HCT116 (cell line): ENCODE data around the gene LACTBL1. TPM values are rescaled to one million over a fixed set of nuclear protein-coding genes. Genes with fewer than 3 reads are reported as not detected.

Experiments used
- ATAC-seq: fragments of 200-7000 bp; cut with Tn5 transposase; 2 replicates; pipeline ENCODE4 v1.9.1; 2020; ENCODE audit warnings: mild to moderate bottlenecking, moderate library complexity
- BruUV-seq: library from RNA; stranded (reverse); fragments of 400-500 nt; replicated peaks from 2 replicates; lab custom pipeline; 2021; lab: Mats Ljungman, UMichigan
- CTCF ChIA-PET: fragments of 300-600 bp; sonication (Branson Sonifier 250); formaldehyde crosslinking; loops from one replicate; lab custom pipeline; 2021; ENCODE audit warnings: antibody characterized with exemption; lab: Charles Lee
- POLR2A ChIA-PET: fragments of 300-600, 350-600 bp; sonication (Branson Sonifier 250); formaldehyde crosslinking; loops from one replicate; lab custom pipeline; 2021; ENCODE audit warnings: antibody characterized with exemption; lab: Charles Lee
- RAD21 ChIA-PET, 2 experiments: fragments of 300-600 bp; sonication (Branson Sonifier 250); formaldehyde crosslinking; loops; one replicate each; lab custom pipeline; 2023; ENCODE audit warnings: low total read pairs in 2 of 2; ENCODE audit not compliant: uncharacterized antibody in 2 of 2, unreplicated experiment in 2 of 2, low non-redundant PET in 1 of 2; lab: Charles Lee
- DNase-seq: peaks from one replicate; pipeline ENCODE4 v3.0.0-alpha.2; 2010; ENCODE audit warnings: low read depth, low spot score
- H2AFZ ChIP-seq: fragments of 200-600 bp; shearing (Covaris generic), sonication (generic); 2 replicates; pipeline ENCODE4 v1.6.1; 2017; ENCODE audit warnings: low read depth, mixed run types, mixed read lengths, antibody characterized with exemption, low read length; ENCODE audit not compliant: poor library complexity, severe bottlenecking
- H3K27ac ChIP-seq: 2 replicates; pipeline ENCODE4 v1.5.1; 2012; ENCODE audit warnings: low read depth, low read length
- H3K27me3 ChIP-seq: fragments of 200-600 bp; sonication (generic); 2 replicates; pipeline ENCODE4 v1.6.1; 2016; ENCODE audit warnings: mixed run types, low read length, mixed read lengths; ENCODE audit not compliant: insufficient read depth
- H3K36me3 ChIP-seq, 2 experiments: fragments of 200-500 bp in 1 of 2; fragments of 200-600 bp in 1 of 2; sonication (Bioruptor generic) in 1 of 2; sonication (generic) in 1 of 2; 2 replicates each; pipeline versions ENCODE4 v1.5.1 to v1.6.1; 2014 to 2016; ENCODE audit warnings: low read length in 2 of 2, inconsistent platforms in 1 of 2, mixed read lengths in 1 of 2, mixed run types in 1 of 2; ENCODE audit not compliant: insufficient read depth in 2 of 2, control insufficient read depth in 1 of 2
- H3K4me1 ChIP-seq, 2 experiments: fragments of 200-600 bp in 1 of 2; sonication (generic) in 1 of 2; 2 replicates each; pipeline versions ENCODE4 v1.5.1 to v1.6.1; 2012 to 2017; ENCODE audit warnings: low read length in 2 of 2, inconsistent platforms in 1 of 2, mild to moderate bottlenecking in 1 of 2, mixed read lengths in 1 of 2, mixed run types in 1 of 2, moderate library complexity in 1 of 2; ENCODE audit not compliant: insufficient read depth in 2 of 2, control insufficient read depth in 1 of 2
- H3K4me2 ChIP-seq: fragments of 200-600 bp; sonication (generic); 2 replicates; pipeline ENCODE4 v1.6.1; 2017; ENCODE audit warnings: mixed run types, low read length, mixed read lengths
- H3K4me3 ChIP-seq, 2 experiments: fragments of 200-600 bp in 1 of 2; sonication (generic) in 1 of 2; replicated peaks in 1 of 2; 2 replicates each; pipeline ENCODE4 v1.5.1; 2011 to 2016; ENCODE audit warnings: low read length in 2 of 2, control low read depth in 1 of 2, low read depth in 1 of 2, mild to moderate bottlenecking in 1 of 2, mixed read lengths in 1 of 2, mixed run types in 1 of 2
- H3K79me2 ChIP-seq: fragments of 200-600 bp; sonication (generic); 2 replicates; pipeline ENCODE4 v1.6.1; 2017; ENCODE audit warnings: mild to moderate bottlenecking, mixed run types, low read length, moderate library complexity, mixed read lengths; ENCODE audit not compliant: insufficient read depth
- H3K9ac ChIP-seq: fragments of 200-600 bp; sonication (generic); 2 replicates; pipeline ENCODE4 v1.6.1; 2016; ENCODE audit warnings: low read length, mixed read lengths
- H3K9me2 ChIP-seq: fragments of 200-600 bp; sonication (generic), shearing (Covaris generic); 2 replicates; pipeline ENCODE4 v1.6.1; 2017; ENCODE audit warnings: mixed run types, mild to moderate bottlenecking, moderate library complexity; ENCODE audit not compliant: insufficient read depth
- H3K9me3 ChIP-seq, 2 experiments: fragments of 200-500 bp in 1 of 2; fragments of 200-600 bp in 1 of 2; sonication (Bioruptor generic) in 1 of 2; sonication (generic) in 1 of 2; 2 replicates each; pipeline ENCODE4 v1.6.1; 2014 to 2017; ENCODE audit warnings: low read length in 2 of 2, mixed read lengths in 2 of 2, inconsistent platforms in 1 of 2, low read depth in 1 of 2, mild to moderate bottlenecking in 1 of 2, mixed run types in 1 of 2, moderate library complexity in 1 of 2; ENCODE audit not compliant: control insufficient read depth in 1 of 2, insufficient read depth in 1 of 2
- H4K20me1 ChIP-seq: fragments of 200-600 bp; sonication (generic), shearing (Covaris generic); 2 replicates; pipeline ENCODE4 v1.6.1; 2017; ENCODE audit warnings: mixed run types, mild to moderate bottlenecking, moderate library complexity; ENCODE audit not compliant: insufficient read depth
- CEBPB ChIP-seq: IDR thresholded peaks from 2 replicates; pipeline ENCODE4 v1.6.1; 2012; ENCODE audit warnings: low read depth
- EGR1 ChIP-seq: IDR thresholded peaks from 2 replicates; pipeline ENCODE4 v1.6.1; 2012; ENCODE audit warnings: low read depth
- EZH2 ChIP-seq: fragments of 200-600 bp; sonication (generic); IDR thresholded peaks from 2 replicates; pipeline ENCODE4 v1.6.1; 2017; ENCODE audit warnings: antibody characterized with exemption, mixed run types
- JUND ChIP-seq: IDR thresholded peaks from 2 replicates; pipeline ENCODE4 v1.6.1; 2012
- YY1 ChIP-seq: IDR thresholded peaks from 2 replicates; pipeline ENCODE4 v1.6.1; 2011; ENCODE audit warnings: low read length, low read depth, moderate library complexity, mild to moderate bottlenecking; ENCODE audit not compliant: insufficient replicate concordance; ENCODE audit errors: extremely low read depth
- intact Hi-C: fragments of 100-400 bp; cut with micrococcal nuclease; formaldehyde crosslinking; loops from 2 replicates; pipeline ENCODE4 v1.10.0; 2022
- total RNA-seq: library from RNA; stranded (reverse); gene quantifications from one replicate; pipeline ENCODE4 v1.2.1, GENCODE V29; 2021; ENCODE audit not compliant: unreplicated experiment
- TF ChIP-seq, protein P1 (sequence below), 3 experiments: fragments of 200-600 bp in 1 of 3; sonication (generic) in 1 of 3; IDR thresholded peaks in 2 of 3; conservative IDR thresholded peaks in 1 of 3; 2 replicates each; pipeline ENCODE4 v1.5.1; 2012 to 2017; ENCODE audit warnings: low read depth in 2 of 3, low read length in 2 of 3, antibody characterized with exemption in 1 of 3, borderline replicate concordance in 1 of 3, control low read depth in 1 of 3, mild to moderate bottlenecking in 1 of 3, mixed read lengths in 1 of 3, mixed run types in 1 of 3, moderate library complexity in 1 of 3; ENCODE audit not compliant: insufficient read depth in 1 of 3
- TF ChIP-seq, protein P2 (sequence below): IDR thresholded peaks from 2 replicates; pipeline ENCODE4 v1.6.1; 2011; ENCODE audit warnings: mild to moderate bottlenecking, low read length, moderate library complexity; ENCODE audit not compliant: insufficient replicate concordance; ENCODE audit errors: extremely low read depth

LACTBL1 gene
- total RNA-seq, 1 experiment from 2014 or later: not detected

DNA sequence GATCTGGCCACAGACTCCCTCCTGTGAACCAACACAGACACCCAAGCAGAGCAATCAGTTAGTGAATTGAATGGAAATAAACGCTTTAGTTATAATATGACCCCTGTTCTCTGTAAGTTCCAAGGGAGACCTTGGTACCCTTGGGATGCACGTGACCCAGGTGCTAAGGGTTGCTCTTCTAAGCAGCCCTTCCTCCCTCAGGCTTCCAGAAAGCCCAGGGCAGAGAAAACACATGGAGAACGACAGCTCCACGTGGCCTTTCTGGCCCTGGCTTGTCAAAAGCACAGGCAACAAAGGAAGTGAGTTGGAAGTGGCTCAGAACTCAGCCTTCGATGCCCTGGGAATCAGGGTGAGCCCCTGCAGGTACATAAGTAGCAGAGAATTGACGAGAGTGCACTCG lies 57.4 kb downstream of the LACTBL1 start:
- Histone ChIP-seq H3K9ac (no peak overlapping the region), H3K36me3 (no peaks in the 10 kb centered on the region), H3K4me2 (no peak overlapping the region), H2AFZ (no peak overlapping the region), H3K27me3 (no peaks in the 10 kb centered on the region), H3K4me3 (no peak overlapping the region)
- POLR2A ChIA-PET: no interaction called here
- RAD21 ChIA-PET: no interaction called here
- no TSS peak for BruUV-seq
- TF ChIP-seq JUND (no peak), EZH2 (no peak), CEBPB (no peak), YY1 (no peak), EGR1 (no peak)
- TF ChIP-seq, protein P1, sequence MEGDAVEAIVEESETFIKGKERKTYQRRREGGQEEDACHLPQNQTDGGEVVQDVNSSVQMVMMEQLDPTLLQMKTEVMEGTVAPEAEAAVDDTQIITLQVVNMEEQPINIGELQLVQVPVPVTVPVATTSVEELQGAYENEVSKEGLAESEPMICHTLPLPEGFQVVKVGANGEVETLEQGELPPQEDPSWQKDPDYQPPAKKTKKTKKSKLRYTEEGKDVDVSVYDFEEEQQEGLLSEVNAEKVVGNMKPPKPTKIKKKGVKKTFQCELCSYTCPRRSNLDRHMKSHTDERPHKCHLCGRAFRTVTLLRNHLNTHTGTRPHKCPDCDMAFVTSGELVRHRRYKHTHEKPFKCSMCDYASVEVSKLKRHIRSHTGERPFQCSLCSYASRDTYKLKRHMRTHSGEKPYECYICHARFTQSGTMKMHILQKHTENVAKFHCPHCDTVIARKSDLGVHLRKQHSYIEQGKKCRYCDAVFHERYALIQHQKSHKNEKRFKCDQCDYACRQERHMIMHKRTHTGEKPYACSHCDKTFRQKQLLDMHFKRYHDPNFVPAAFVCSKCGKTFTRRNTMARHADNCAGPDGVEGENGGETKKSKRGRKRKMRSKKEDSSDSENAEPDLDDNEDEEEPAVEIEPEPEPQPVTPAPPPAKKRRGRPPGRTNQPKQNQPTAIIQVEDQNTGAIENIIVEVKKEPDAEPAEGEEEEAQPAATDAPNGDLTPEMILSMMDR (IDR thresholded peaks at IDR 0.05 in 2 of 3, conservative IDR thresholded peaks at IDR 0.05 in 1 of 3; ENCODE audit: borderline replicate concordance in 1 of 3, insufficient read depth in 1 of 3, low read depth in 2 of 3, low read length in 2 of 3): no peak
- TF ChIP-seq, protein P2, sequence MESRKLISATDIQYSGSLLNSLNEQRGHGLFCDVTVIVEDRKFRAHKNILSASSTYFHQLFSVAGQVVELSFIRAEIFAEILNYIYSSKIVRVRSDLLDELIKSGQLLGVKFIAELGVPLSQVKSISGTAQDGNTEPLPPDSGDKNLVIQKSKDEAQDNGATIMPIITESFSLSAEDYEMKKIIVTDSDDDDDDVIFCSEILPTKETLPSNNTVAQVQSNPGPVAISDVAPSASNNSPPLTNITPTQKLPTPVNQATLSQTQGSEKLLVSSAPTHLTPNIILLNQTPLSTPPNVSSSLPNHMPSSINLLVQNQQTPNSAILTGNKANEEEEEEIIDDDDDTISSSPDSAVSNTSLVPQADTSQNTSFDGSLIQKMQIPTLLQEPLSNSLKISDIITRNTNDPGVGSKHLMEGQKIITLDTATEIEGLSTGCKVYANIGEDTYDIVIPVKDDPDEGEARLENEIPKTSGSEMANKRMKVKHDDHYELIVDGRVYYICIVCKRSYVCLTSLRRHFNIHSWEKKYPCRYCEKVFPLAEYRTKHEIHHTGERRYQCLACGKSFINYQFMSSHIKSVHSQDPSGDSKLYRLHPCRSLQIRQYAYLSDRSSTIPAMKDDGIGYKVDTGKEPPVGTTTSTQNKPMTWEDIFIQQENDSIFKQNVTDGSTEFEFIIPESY: no peak
- TF ChIP-seq, all 23 proteins: peak for 0
- CTCF ChIA-PET: interaction anchor here (1.3 kb wide), 1 partner anchor 211 kb away, joined by 4 read pairs; no protein-coding TSS in a partner anchor
- intact Hi-C loops: no loop called here
- ATAC-seq (no peak), DNase-seq (no peak)
- Histone ChIP-seq H3K9me2 (no peaks in the 10 kb centered on the region), H4K20me1 (no peaks in the 10 kb centered on the region), H3K27ac (no peak overlapping the region), H3K79me2 (no peaks in the 10 kb centered on the region), H3K9me3 (no peaks in the 10 kb centered on the region), H3K4me1 (no peaks in the 10 kb centered on the region)
